HepG2 (cell line): ENCODE measurements around the gene EMILIN1. TPM values are rescaled to one million over a fixed set of nuclear protein-coding genes. Genes with fewer than 3 reads are reported as not detected.
A peak's percentile ranks its signal among the peaks of the same experiment; 100 is the strongest.

ENCODE experiments used
- BRD4 ChIP-seq: sonication (generic); formaldehyde crosslinking; IDR thresholded peaks from 2 replicates; pipeline ENCODE4 v1.4.0; 2020; ENCODE audit warnings: missing genetic modification reagents
- E2F2 ChIP-seq: sonication (generic); formaldehyde crosslinking; IDR thresholded peaks from 2 replicates; pipeline ENCODE4 v1.4.0; 2020; ENCODE audit warnings: missing genetic modification reagents, borderline replicate concordance
- ELF3 ChIP-seq: IDR thresholded peaks from 2 replicates; pipeline ENCODE4 v1.6.1; 2016; ENCODE audit warnings: missing genetic modification reagents, missing compliant biosample characterization
- HOXA3 ChIP-seq: sonication (generic); formaldehyde crosslinking; IDR thresholded peaks from 2 replicates; pipeline ENCODE4 v1.5.0; 2020; ENCODE audit warnings: missing genetic modification reagents
- KLF16 ChIP-seq, 2 experiments: sonication (generic) in 1 of 2; formaldehyde crosslinking in 1 of 2; IDR thresholded peaks; 2 replicates each; pipeline versions ENCODE4 v1.6.1 to v1.8.0; 2016 to 2023; ENCODE audit warnings: missing genetic modification reagents in 2 of 2, missing compliant biosample characterization in 1 of 2
- MXD4 ChIP-seq: IDR thresholded peaks from 2 replicates; pipeline ENCODE4 v1.6.1; 2016; ENCODE audit warnings: mild to moderate bottlenecking, missing biosample characterization, missing genetic modification reagents
- PAWR ChIP-seq: sonication (generic); formaldehyde crosslinking; IDR thresholded peaks from 2 replicates; pipeline ENCODE4 v1.4.0; 2020; ENCODE audit warnings: missing genetic modification reagents, mild to moderate bottlenecking, borderline replicate concordance
- RCOR2 ChIP-seq: IDR thresholded peaks from 2 replicates; pipeline ENCODE4 v1.6.1; 2016; ENCODE audit warnings: missing biosample characterization, missing genetic modification reagents
- SMARCC2 ChIP-seq: fragments of 450-650 bp; IDR thresholded peaks from 2 replicates; pipeline ENCODE4 v1.6.1; 2017; ENCODE audit warnings: antibody characterized with exemption, mild to moderate bottlenecking
- TEAD3 ChIP-seq: optimal IDR thresholded peaks from 2 replicates; pipeline ENCODE3; 2016; ENCODE audit warnings: borderline replicate concordance
- ZBTB33 ChIP-seq: sonication (generic); formaldehyde crosslinking; IDR thresholded peaks from 2 replicates; pipeline ENCODE4 v1.4.0; 2020; ENCODE audit warnings: missing genetic modification reagents
- ZBTB44 ChIP-seq: sonication (generic); formaldehyde crosslinking; IDR thresholded peaks from 2 replicates; pipeline ENCODE4 v1.4.0; 2020; ENCODE audit warnings: missing genetic modification reagents
- ZFP82 ChIP-seq: sonication (generic); formaldehyde crosslinking; IDR thresholded peaks from 2 replicates; pipeline ENCODE4 v1.5.1; 2020; ENCODE audit warnings: mild to moderate bottlenecking, missing genetic modification reagents, borderline replicate concordance
- ZKSCAN1 ChIP-seq: fragments of 150-350 bp; IDR thresholded peaks from 2 replicates; pipeline ENCODE4 v1.6.1; 2014; ENCODE audit warnings: low read length
- ZNF33A ChIP-seq: sonication (generic); formaldehyde crosslinking; IDR thresholded peaks from 2 replicates; pipeline ENCODE4 v1.5.1; 2020; ENCODE audit warnings: missing genetic modification reagents, mild to moderate bottlenecking, moderate library complexity, borderline replicate concordance
- ZNF430 ChIP-seq: sonication (generic); formaldehyde crosslinking; IDR thresholded peaks from 2 replicates; pipeline ENCODE4 v1.9.0; 2021; ENCODE audit warnings: mild to moderate bottlenecking, missing genetic modification reagents
- ZNF552 ChIP-seq: sonication (generic); formaldehyde crosslinking; IDR thresholded peaks from 2 replicates; pipeline ENCODE4 v1.9.0; 2022; ENCODE audit warnings: missing genetic modification reagents, mild to moderate bottlenecking, borderline replicate concordance
- ZNF768 ChIP-seq: sonication (generic); formaldehyde crosslinking; IDR thresholded peaks from 2 replicates; pipeline ENCODE4 v1.4.0; 2020; ENCODE audit warnings: missing genetic modification reagents
- ZSCAN29 ChIP-seq: sonication (generic); formaldehyde crosslinking; conservative IDR thresholded peaks from 2 replicates; pipeline ENCODE4 v1.4.0; 2020; ENCODE audit warnings: mild to moderate bottlenecking, missing genetic modification reagents
- polyA plus RNA-seq, 8 experiments: library from polyadenylated mRNA; depleted of rRNA in 3 of 8; stranded (reverse) in 7 of 8; unstranded in 1 of 8; fragments of >200 nt; fragmentation: Illumina TruSeq in 4 of 8; extraction: Trizol in 4 of 8; gene quantifications; 2 replicates each; pipeline versions ENCODE4 v1.2.1 to v1.2.3, GENCODE V29; 2011 to 2016; ENCODE audit warnings: low read depth in 4 of 8, missing spikeins in 1 of 8, mixed read lengths in 1 of 8; ENCODE audit not compliant: insufficient read depth in 1 of 8
- total RNA-seq, 5 experiments: library from RNA; depleted of rRNA; stranded (reverse); fragments of >200 nt; fragmentation: Illumina TruSeq; extraction: Trizol; gene quantifications; 2 replicates each; pipeline ENCODE4 v1.2.3, GENCODE V29; 2016; ENCODE audit warnings: low read depth in 1 of 5
- TF ChIP-seq, protein P1 (sequence below): sonication (generic); formaldehyde crosslinking; IDR thresholded peaks from 2 replicates; pipeline ENCODE4 v1.9.0; 2021; ENCODE audit warnings: missing genetic modification reagents, mild to moderate bottlenecking, borderline replicate concordance
- TF ChIP-seq, protein P2 (sequence below): IDR thresholded peaks from 2 replicates; pipeline ENCODE4 v1.6.1; 2016; ENCODE audit warnings: mild to moderate bottlenecking
- TF ChIP-seq, protein P3 (sequence below): sonication (generic); formaldehyde crosslinking; IDR thresholded peaks from 2 replicates; pipeline ENCODE4 v1.4.0; 2020; ENCODE audit warnings: mild to moderate bottlenecking, low read depth, missing genetic modification reagents

Gene EMILIN1
- total and polyA plus RNA-seq, 2 of the 13 experiments (the other 11 are each of a cell fraction or from before 2014, with no cell fraction given): 8.1 to 9.7 TPM

- TF ChIP-seq, protein P1, sequence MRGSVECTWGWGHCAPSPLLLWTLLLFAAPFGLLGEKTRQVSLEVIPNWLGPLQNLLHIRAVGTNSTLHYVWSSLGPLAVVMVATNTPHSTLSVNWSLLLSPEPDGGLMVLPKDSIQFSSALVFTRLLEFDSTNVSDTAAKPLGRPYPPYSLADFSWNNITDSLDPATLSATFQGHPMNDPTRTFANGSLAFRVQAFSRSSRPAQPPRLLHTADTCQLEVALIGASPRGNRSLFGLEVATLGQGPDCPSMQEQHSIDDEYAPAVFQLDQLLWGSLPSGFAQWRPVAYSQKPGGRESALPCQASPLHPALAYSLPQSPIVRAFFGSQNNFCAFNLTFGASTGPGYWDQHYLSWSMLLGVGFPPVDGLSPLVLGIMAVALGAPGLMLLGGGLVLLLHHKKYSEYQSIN (CRISPR knock-in tag): no peak
- 0 out of 2 replicates have a peak, but pooled peaks have one; percentile 66 for TF ChIP-seq ZSCAN29 (CRISPR knock-in tag)
- TF ChIP-seq ZNF552: no peak
- TF ChIP-seq ZNF33A (CRISPR knock-in tag): no peak
- TF ChIP-seq ZNF768 (CRISPR knock-in tag): no peak
- TF ChIP-seq MXD4 (CRISPR knock-in tag): no peak
- TF ChIP-seq ZFP82 (CRISPR knock-in tag): no peak
- TF ChIP-seq HOXA3 (CRISPR knock-in tag): no peak
- TF ChIP-seq, protein P2, sequence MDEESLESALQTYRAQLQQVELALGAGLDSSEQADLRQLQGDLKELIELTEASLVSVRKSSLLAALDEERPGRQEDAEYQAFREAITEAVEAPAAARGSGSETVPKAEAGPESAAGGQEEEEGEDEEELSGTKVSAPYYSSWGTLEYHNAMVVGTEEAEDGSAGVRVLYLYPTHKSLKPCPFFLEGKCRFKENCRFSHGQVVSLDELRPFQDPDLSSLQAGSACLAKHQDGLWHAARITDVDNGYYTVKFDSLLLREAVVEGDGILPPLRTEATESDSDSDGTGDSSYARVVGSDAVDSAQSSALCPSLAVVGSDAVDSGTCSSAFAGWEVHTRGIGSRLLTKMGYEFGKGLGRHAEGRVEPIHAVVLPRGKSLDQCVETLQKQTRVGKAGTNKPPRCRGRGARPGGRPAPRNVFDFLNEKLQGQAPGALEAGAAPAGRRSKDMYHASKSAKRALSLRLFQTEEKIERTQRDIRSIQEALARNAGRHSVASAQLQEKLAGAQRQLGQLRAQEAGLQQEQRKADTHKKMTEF: peak; percentile 48; the same call in 1 of the 2 replicates
- TF ChIP-seq ZBTB44 (CRISPR knock-in tag): no peak
- TF ChIP-seq ZNF430: no peak
- TF ChIP-seq ELF3 (CRISPR knock-in tag): peak; percentile 8; the same call in 1 of the 2 replicates
- TF ChIP-seq, protein P3, sequence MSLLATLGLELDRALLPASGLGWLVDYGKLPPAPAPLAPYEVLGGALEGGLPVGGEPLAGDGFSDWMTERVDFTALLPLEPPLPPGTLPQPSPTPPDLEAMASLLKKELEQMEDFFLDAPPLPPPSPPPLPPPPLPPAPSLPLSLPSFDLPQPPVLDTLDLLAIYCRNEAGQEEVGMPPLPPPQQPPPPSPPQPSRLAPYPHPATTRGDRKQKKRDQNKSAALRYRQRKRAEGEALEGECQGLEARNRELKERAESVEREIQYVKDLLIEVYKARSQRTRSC (CRISPR knock-in tag): peak; percentile 36; the same call in 1 of the 2 replicates
- TF ChIP-seq ZBTB33 (CRISPR knock-in tag): no peak
- TF ChIP-seq PAWR (CRISPR knock-in tag): 0 out of 2 replicates have a peak, but pooled peaks have one; percentile 65
- TF ChIP-seq TEAD3 (CRISPR knock-in tag): no peak
- no peak for TF ChIP-seq RCOR2 (CRISPR knock-in tag)
- TF ChIP-seq KLF16 (CRISPR knock-in tag; IDR thresholded peaks at IDR 0.05): 0 out of 4 replicates have a peak, but pooled peaks of 1 of the 2 experiments have one; percentile 33
- TF ChIP-seq SMARCC2: no peak
- TF ChIP-seq ZKSCAN1: no peak
- TF ChIP-seq E2F2 (CRISPR knock-in tag): no peak
- no peak for TF ChIP-seq BRD4 (CRISPR knock-in tag)
Observed at GRCh38 chr2:27134781-27135477, 56.5 kb downstream of the EMILIN1 start (continued).
